Measurements from ENCODE around the gene FBXW7. TPM values are rescaled to one million over a fixed set of nuclear protein-coding genes. Genes with fewer than 3 reads are reported as not detected.

FBXW7 gene
- polyA plus RNA-seq, 1 of the 3 experiments (the other 2 are of a cell fraction): 7.7 TPM

GRCh38 chr4:152454398-152455011 is 81.4 kb downstream of the FBXW7 start:
- DNase-seq: peak; percentile 51
- Histone ChIP-seq H3K27me3 (ENCODE audit: insufficient read depth) (no peaks in the 10 kb centered on the region), H3K4me3 (ENCODE audit: low read depth in 2 of 2, low read length in 1 of 2) (no peak overlapping the region), H3K4me2 (no peak overlapping the region), H3K9me3 (no peaks in the 10 kb centered on the region), H2AFZ (ENCODE audit: low read depth) (no peak overlapping the region), H3K36me3 (replicated peaks in 1 of 2; ENCODE audit: control insufficient read depth in 1 of 2, insufficient read depth in 2 of 2, low read length in 1 of 2) (peaks cover 2 to 3% of the 10 kb centered on the region in 2 experiments), H3K27ac (ENCODE audit: low read depth in 2 of 2, low read length in 1 of 2) (no peak overlapping the region), H3F3A (replicated peaks; ENCODE audit: insufficient read depth) (peaks cover 8% of the 10 kb centered on the region), H3K79me2 (ENCODE audit: insufficient read depth) (peaks cover 68% of the 10 kb centered on the region), H3K9ac (no peak overlapping the region), H3K4me1 (ENCODE audit: control insufficient read depth in 1 of 2, insufficient read depth in 2 of 2, low read depth in 1 of 2, low read length in 1 of 2) (no peaks in the 10 kb centered on the region; a peak in 1 of 4 replicates), H4K20me1 (ENCODE audit: insufficient read depth) (peaks cover 18% of the 10 kb centered on the region; the same call in 1 of the 2 replicates), H3K9me2 (no peaks in the 10 kb centered on the region)
- CTCF ChIA-PET: interaction anchor here (0.6 to 2.6 kb wide), 42 partner anchors 9 to 674 kb away, joined by 3 to 52 read pairs (median 5); partner anchors contain the start of gene FBXW7
- TF ChIP-seq, protein P1, sequence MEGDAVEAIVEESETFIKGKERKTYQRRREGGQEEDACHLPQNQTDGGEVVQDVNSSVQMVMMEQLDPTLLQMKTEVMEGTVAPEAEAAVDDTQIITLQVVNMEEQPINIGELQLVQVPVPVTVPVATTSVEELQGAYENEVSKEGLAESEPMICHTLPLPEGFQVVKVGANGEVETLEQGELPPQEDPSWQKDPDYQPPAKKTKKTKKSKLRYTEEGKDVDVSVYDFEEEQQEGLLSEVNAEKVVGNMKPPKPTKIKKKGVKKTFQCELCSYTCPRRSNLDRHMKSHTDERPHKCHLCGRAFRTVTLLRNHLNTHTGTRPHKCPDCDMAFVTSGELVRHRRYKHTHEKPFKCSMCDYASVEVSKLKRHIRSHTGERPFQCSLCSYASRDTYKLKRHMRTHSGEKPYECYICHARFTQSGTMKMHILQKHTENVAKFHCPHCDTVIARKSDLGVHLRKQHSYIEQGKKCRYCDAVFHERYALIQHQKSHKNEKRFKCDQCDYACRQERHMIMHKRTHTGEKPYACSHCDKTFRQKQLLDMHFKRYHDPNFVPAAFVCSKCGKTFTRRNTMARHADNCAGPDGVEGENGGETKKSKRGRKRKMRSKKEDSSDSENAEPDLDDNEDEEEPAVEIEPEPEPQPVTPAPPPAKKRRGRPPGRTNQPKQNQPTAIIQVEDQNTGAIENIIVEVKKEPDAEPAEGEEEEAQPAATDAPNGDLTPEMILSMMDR (IDR thresholded peaks at IDR 0.05): peak; percentile 84
- peak; percentile 84 for TF ChIP-seq RAD21 (IDR thresholded peaks at IDR 0.05; ENCODE audit: low read length)
- TF ChIP-seq, protein P2, sequence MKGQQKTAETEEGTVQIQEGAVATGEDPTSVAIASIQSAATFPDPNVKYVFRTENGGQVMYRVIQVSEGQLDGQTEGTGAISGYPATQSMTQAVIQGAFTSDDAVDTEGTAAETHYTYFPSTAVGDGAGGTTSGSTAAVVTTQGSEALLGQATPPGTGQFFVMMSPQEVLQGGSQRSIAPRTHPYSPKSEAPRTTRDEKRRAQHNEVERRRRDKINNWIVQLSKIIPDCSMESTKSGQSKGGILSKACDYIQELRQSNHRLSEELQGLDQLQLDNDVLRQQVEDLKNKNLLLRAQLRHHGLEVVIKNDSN (IDR thresholded peaks at IDR 0.05; ENCODE audit: borderline replicate concordance, low read depth): no peak
- peak; percentile 65 for TF ChIP-seq SMC3 (IDR thresholded peaks at IDR 0.05; ENCODE audit: low read depth, low read length)
- POLR2A ChIA-PET: no interaction called here

DNA sequence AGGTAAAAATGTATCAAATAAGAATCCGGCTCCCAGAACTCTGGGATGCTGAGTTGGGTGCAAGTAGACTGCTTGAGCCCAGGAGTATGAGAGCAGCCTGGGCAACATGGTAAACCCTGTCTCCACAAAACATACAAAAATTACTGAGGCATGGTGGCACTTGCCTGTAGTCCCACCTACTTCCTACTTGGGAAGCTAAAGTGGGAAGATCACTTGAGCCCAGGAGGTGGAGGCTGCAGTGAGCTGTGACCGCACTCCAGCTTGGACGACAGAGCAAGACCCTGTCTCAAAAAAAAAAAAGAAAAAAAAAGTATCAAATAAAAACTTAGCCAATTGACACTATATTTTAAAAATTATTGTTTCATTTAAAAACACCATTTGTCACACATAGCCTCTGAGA is 84.4 kb downstream of the FBXW7 start:
- peaks cover 44% of the 10 kb centered on the region for H3K79me2 ChIP-seq (ENCODE audit: insufficient read depth)
- POLR2A ChIA-PET: no interaction called here
- H3F3A ChIP-seq (replicated peaks; ENCODE audit: insufficient read depth): peaks cover 9% of the 10 kb centered on the region
- H3K9me2 ChIP-seq: no peaks in the 10 kb centered on the region
- TF ChIP-seq EP300 (IDR thresholded peaks at IDR 0.05; ENCODE audit: borderline replicate concordance in 1 of 2, low read depth in 1 of 2, low read length in 1 of 2): no peak
- TF ChIP-seq SMC3 (IDR thresholded peaks at IDR 0.05; ENCODE audit: low read depth, low read length): no peak
- no peak for TF ChIP-seq YY1 (IDR thresholded peaks at IDR 0.05; ENCODE audit: low read depth)
- TF ChIP-seq, protein P3, sequence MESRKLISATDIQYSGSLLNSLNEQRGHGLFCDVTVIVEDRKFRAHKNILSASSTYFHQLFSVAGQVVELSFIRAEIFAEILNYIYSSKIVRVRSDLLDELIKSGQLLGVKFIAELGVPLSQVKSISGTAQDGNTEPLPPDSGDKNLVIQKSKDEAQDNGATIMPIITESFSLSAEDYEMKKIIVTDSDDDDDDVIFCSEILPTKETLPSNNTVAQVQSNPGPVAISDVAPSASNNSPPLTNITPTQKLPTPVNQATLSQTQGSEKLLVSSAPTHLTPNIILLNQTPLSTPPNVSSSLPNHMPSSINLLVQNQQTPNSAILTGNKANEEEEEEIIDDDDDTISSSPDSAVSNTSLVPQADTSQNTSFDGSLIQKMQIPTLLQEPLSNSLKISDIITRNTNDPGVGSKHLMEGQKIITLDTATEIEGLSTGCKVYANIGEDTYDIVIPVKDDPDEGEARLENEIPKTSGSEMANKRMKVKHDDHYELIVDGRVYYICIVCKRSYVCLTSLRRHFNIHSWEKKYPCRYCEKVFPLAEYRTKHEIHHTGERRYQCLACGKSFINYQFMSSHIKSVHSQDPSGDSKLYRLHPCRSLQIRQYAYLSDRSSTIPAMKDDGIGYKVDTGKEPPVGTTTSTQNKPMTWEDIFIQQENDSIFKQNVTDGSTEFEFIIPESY (IDR thresholded peaks at IDR 0.05; ENCODE audit: borderline replicate concordance, low read depth): no peak
- no peak for TF ChIP-seq TAF1 (IDR thresholded peaks at IDR 0.05; ENCODE audit: borderline replicate concordance, low read depth, low read length)
- TF ChIP-seq SIN3A (IDR thresholded peaks at IDR 0.05; ENCODE audit: borderline replicate concordance, low read depth, low read length): no peak
- no peak for TF ChIP-seq POLR2AphosphoS5 (IDR thresholded peaks at IDR 0.05; ENCODE audit: low read depth, low read length)
- TF ChIP-seq, protein P1 (IDR thresholded peaks at IDR 0.05): no peak
- TF ChIP-seq EZH2phosphoT487 (IDR thresholded peaks at IDR 0.05; ENCODE audit: borderline replicate concordance, low read depth): no peak
- TF ChIP-seq GATA2 (CRISPR knock-in tag; IDR thresholded peaks at IDR 0.05): no peak
- TF ChIP-seq, protein P2 (IDR thresholded peaks at IDR 0.05; ENCODE audit: borderline replicate concordance, low read depth): no peak
- TF ChIP-seq, protein P4, sequence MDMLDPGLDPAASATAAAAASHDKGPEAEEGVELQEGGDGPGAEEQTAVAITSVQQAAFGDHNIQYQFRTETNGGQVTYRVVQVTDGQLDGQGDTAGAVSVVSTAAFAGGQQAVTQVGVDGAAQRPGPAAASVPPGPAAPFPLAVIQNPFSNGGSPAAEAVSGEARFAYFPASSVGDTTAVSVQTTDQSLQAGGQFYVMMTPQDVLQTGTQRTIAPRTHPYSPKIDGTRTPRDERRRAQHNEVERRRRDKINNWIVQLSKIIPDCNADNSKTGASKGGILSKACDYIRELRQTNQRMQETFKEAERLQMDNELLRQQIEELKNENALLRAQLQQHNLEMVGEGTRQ (IDR thresholded peaks at IDR 0.05; ENCODE audit: borderline replicate concordance, low read depth, low read length): no peak
- TF ChIP-seq FOSL2 (IDR thresholded peaks at IDR 0.05; ENCODE audit: borderline replicate concordance, low read depth): no peak
- TF ChIP-seq TCF12 (IDR thresholded peaks at IDR 0.05): no peak
- no peak for TF ChIP-seq RCOR1 (IDR thresholded peaks at IDR 0.05; ENCODE audit: low read length)
- no peak for TF ChIP-seq RXRA (IDR thresholded peaks at IDR 0.05; ENCODE audit: borderline replicate concordance, low read depth)
- peaks cover 22% of the 10 kb centered on the region; the same call in 1 of the 2 replicates for H4K20me1 ChIP-seq (ENCODE audit: insufficient read depth)
- H3K4me3 ChIP-seq (ENCODE audit: low read depth in 2 of 2, low read length in 1 of 2): no peak overlapping the region
- no peak overlapping the region for H3K4me2 ChIP-seq
- 95% methylated on average over 3 of the region's 3 CpGs for WGBS (ENCODE audit: low lambda C conversion rate)
- peaks cover 2% of the 10 kb centered on the region in 2 experiments for H3K36me3 ChIP-seq (replicated peaks in 1 of 2; ENCODE audit: control insufficient read depth in 1 of 2, insufficient read depth in 2 of 2, low read length in 1 of 2)
- H3K27ac ChIP-seq (ENCODE audit: low read depth in 2 of 2, low read length in 1 of 2): no peak overlapping the region
- no peaks in the 10 kb centered on the region for H3K27me3 ChIP-seq (ENCODE audit: insufficient read depth)
- no peaks in the 10 kb centered on the region; a peak in 2 of 4 replicates for H3K4me1 ChIP-seq (ENCODE audit: control insufficient read depth in 1 of 2, insufficient read depth in 2 of 2, low read depth in 1 of 2, low read length in 1 of 2)
- H2AFZ ChIP-seq (ENCODE audit: low read depth): no peak overlapping the region
- no peak for DNase-seq
- no peaks in the 10 kb centered on the region for H3K9me3 ChIP-seq
- CTCF ChIA-PET: interaction anchor here (0.8 to 2.2 kb wide), 7 partner anchors 11 to 284 kb away, joined by 3 to 6 read pairs (median 4); no protein-coding TSS in a partner anchor
- H3K9ac ChIP-seq: no peak overlapping the region
